Fibroblast of lung (primary cell): ENCODE results near the gene CTNNA2. TPM values are rescaled to one million over a fixed set of nuclear protein-coding genes. Genes with fewer than 3 reads are reported as not detected.

Source experiments
- DNase-seq, 2 donors: peaks; one replicate each; pipeline versions ENCODE4 v3.0.0 to v3.0.0-alpha.2; 2010; ENCODE audit warnings: low read depth in 2 of 2
- H2AFZ ChIP-seq: 2 replicates; pipeline ENCODE4 v1.5.1; 2012; ENCODE audit warnings: low read length, control low read depth, inconsistent platforms
- H3K27ac ChIP-seq: 2 replicates; pipeline ENCODE4 v1.5.1; 2011; ENCODE audit warnings: low read length, control low read depth; ENCODE audit not compliant: insufficient read depth
- H3K27me3 ChIP-seq: 2 replicates; pipeline ENCODE4 v1.5.1; 2011; ENCODE audit warnings: mild to moderate bottlenecking, low read length; ENCODE audit not compliant: control insufficient read depth, insufficient read depth
- H3K36me3 ChIP-seq: 2 replicates; pipeline ENCODE4 v1.5.1; 2011; ENCODE audit warnings: low read length; ENCODE audit not compliant: control insufficient read depth, insufficient read depth
- H3K4me1 ChIP-seq: 2 replicates; pipeline ENCODE4 v1.5.1; 2011; ENCODE audit warnings: low read length; ENCODE audit not compliant: control insufficient read depth, insufficient read depth; ENCODE audit errors: extremely low read depth
- H3K4me2 ChIP-seq: 2 replicates; pipeline ENCODE4 v1.5.1; 2011; ENCODE audit warnings: low read length, control low read depth; ENCODE audit not compliant: insufficient read depth; ENCODE audit errors: extremely low read depth
- H3K4me3 ChIP-seq, 4 experiments: fragments of 200-600 bp in 1 of 4; sonication (generic) in 1 of 4; replicated peaks in 1 of 4; 2 replicates each; pipeline ENCODE4 v1.5.1; 2011 to 2016; ENCODE audit warnings: low read length in 4 of 4, low read depth in 3 of 4, mild to moderate bottlenecking in 3 of 4, control low read depth in 2 of 4, inconsistent platforms in 1 of 4, mixed read lengths in 1 of 4; ENCODE audit not compliant: insufficient read depth in 1 of 4; ENCODE audit errors: control extremely low read depth in 1 of 4
- H3K79me2 ChIP-seq: 2 replicates; pipeline ENCODE4 v1.5.1; 2012; ENCODE audit warnings: mild to moderate bottlenecking, low read length, inconsistent platforms; ENCODE audit not compliant: control insufficient read depth, insufficient read depth
- H3K9ac ChIP-seq: 2 replicates; pipeline ENCODE4 v1.5.1; 2011; ENCODE audit warnings: mild to moderate bottlenecking, low read length, control low read depth; ENCODE audit not compliant: insufficient read depth
- H3K9me3 ChIP-seq: 2 replicates; pipeline ENCODE4 v1.5.1; 2012; ENCODE audit warnings: low read depth, low read length; ENCODE audit not compliant: control insufficient read depth, insufficient read depth
- H4K20me1 ChIP-seq: 2 replicates; pipeline ENCODE4 v1.5.1; 2011; ENCODE audit warnings: low read length; ENCODE audit not compliant: control insufficient read depth, insufficient read depth; ENCODE audit errors: extremely low read depth
- EZH2 ChIP-seq: IDR thresholded peaks from 2 replicates; pipeline ENCODE4 v1.5.1; 2012; ENCODE audit warnings: low read length, control low read depth, mild to moderate bottlenecking; ENCODE audit errors: missing control alignments
- polyA plus RNA-seq, 2 donors: library from polyadenylated mRNA; depleted of rRNA in 1 of 2; stranded (reverse) in 1 of 2; unstranded in 1 of 2; fragments of >200 nt; gene quantifications; 2 replicates each; pipeline ENCODE4 v1.2.1, GENCODE V29; 2011 to 2012; ENCODE audit warnings: missing spikeins in 1 of 2
- total RNA-seq: library from RNA; depleted of rRNA; stranded (reverse); fragments of >200 nt; gene quantifications from 2 replicates; pipeline ENCODE4 v1.2.1, GENCODE V29; 2014
- TF ChIP-seq, protein P1 (sequence below), 2 donors: IDR thresholded peaks in 1 of 2; conservative IDR thresholded peaks in 1 of 2; 1 replicate in 1 of 2; 2 replicates in 1 of 2; pipeline ENCODE4 v1.5.1; 2011 to 2012; ENCODE audit warnings: low read length in 2 of 2, control low read depth in 1 of 2, inconsistent platforms in 1 of 2, low read depth in 1 of 2, mild to moderate bottlenecking in 1 of 2

The CTNNA2 gene
- total and polyA plus RNA-seq, 2 donors (not counting 1 experiment from before 2014, with no cell fraction given) = not detected

DNA sequence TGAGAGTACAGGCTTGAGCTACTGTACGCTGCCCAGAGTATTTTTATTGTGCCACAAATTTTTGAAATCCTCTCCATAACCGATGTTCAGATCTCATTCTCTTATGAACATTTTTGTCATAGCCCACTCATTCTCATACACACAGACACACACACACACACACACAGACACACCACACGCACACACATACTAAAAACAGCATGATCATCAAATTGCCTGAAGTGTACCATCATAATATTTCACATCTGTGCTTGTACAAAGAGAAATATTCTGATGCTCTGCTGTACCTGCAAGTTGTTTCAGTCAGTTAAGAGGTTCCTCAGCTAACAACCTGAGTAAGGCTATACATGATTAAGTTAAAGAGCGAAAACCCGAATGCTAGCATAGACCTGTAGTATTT lies 696.6 kb downstream of the CTNNA2 start:
- no peaks in the 10 kb centered on the region for H3K36me3 ChIP-seq
- H2AFZ ChIP-seq = no peak overlapping the region
- H3K4me2 ChIP-seq = no peak overlapping the region
- H4K20me1 ChIP-seq = no peaks in the 10 kb centered on the region
- no peaks in the 10 kb centered on the region for H3K79me2 ChIP-seq
- no peak overlapping the region for H3K27ac ChIP-seq
- no peak overlapping the region for H3K9ac ChIP-seq
- H3K27me3 ChIP-seq = no peaks in the 10 kb centered on the region
- no peak for TF ChIP-seq EZH2
- TF ChIP-seq, protein P1, sequence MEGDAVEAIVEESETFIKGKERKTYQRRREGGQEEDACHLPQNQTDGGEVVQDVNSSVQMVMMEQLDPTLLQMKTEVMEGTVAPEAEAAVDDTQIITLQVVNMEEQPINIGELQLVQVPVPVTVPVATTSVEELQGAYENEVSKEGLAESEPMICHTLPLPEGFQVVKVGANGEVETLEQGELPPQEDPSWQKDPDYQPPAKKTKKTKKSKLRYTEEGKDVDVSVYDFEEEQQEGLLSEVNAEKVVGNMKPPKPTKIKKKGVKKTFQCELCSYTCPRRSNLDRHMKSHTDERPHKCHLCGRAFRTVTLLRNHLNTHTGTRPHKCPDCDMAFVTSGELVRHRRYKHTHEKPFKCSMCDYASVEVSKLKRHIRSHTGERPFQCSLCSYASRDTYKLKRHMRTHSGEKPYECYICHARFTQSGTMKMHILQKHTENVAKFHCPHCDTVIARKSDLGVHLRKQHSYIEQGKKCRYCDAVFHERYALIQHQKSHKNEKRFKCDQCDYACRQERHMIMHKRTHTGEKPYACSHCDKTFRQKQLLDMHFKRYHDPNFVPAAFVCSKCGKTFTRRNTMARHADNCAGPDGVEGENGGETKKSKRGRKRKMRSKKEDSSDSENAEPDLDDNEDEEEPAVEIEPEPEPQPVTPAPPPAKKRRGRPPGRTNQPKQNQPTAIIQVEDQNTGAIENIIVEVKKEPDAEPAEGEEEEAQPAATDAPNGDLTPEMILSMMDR (conservative IDR thresholded peaks at IDR 0.05 in 1 of 2, IDR thresholded peaks at IDR 0.05 in 1 of 2; ENCODE audit: low read depth in 1 of 2, low read length in 2 of 2) = no peak
- DNase-seq = no peak
- H3K4me3 ChIP-seq = no peak overlapping the region
- no peaks in the 10 kb centered on the region for H3K4me1 ChIP-seq
- no peaks in the 10 kb centered on the region for H3K9me3 ChIP-seq

DNA sequence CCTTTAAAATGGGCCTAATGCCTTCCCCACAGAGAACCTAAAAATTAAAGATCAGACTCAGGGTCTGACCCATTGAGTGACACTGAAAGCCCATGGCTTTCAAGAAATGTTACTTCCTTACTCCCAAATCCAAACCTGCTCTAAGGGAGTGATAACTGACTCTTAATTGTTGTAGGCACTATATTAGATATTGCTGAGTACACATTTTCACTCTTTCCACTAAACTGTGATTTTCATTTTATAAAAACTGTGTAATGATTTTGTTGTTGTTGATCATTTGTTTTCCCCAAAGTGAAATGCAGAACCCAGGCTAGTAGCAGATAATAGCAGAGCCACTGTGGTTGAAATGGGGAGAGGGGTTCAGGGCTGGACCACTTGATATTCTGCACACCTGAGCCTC lies 704.6 kb downstream of the CTNNA2 start:
- Histone ChIP-seq H3K36me3 (no peaks in the 10 kb centered on the region), H3K9ac (no peak overlapping the region), H2AFZ (no peak overlapping the region), H3K27ac (no peak overlapping the region), H3K4me2 (no peak overlapping the region), H3K4me1 (no peaks in the 10 kb centered on the region), H4K20me1 (no peaks in the 10 kb centered on the region), H3K9me3 (no peaks in the 10 kb centered on the region), H3K79me2 (no peaks in the 10 kb centered on the region), H3K27me3 (no peaks in the 10 kb centered on the region), H3K4me3 (no peak overlapping the region)
- TF ChIP-seq, protein P1 (conservative IDR thresholded peaks at IDR 0.05 in 1 of 2, IDR thresholded peaks at IDR 0.05 in 1 of 2; ENCODE audit: low read depth in 1 of 2, low read length in 2 of 2) = no peak
- TF ChIP-seq EZH2 = no peak
- DNase-seq = no peak

DNA sequence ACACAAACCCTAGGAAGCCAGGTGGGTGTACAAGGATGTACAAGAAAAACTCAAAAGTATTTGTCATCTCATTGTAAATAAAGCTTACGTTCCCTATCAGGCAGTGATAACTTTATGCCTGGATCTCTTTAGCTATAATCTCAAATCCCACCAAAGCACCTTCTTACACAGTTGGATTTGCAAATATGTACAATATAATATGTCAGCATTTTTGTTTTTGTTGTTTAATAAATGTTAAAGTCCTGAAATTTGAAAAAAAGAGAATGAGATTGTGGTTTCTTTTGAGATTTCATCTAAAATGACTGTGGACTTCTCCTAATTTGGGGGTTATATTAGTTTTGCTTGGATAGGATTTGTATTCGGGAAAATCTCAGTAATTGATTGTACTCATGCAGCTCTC lies 709.8 kb downstream of the CTNNA2 start:
- H3K9ac ChIP-seq = no peak overlapping the region
- H3K36me3 ChIP-seq = no peaks in the 10 kb centered on the region
- H3K27ac ChIP-seq = no peak overlapping the region
- DNase-seq = no peak
- H2AFZ ChIP-seq = no peak overlapping the region
- H4K20me1 ChIP-seq = no peaks in the 10 kb centered on the region
- H3K9me3 ChIP-seq = no peaks in the 10 kb centered on the region
- H3K79me2 ChIP-seq = no peaks in the 10 kb centered on the region
- no peak overlapping the region for H3K4me2 ChIP-seq
- H3K27me3 ChIP-seq = no peaks in the 10 kb centered on the region
- TF ChIP-seq, protein P1 (conservative IDR thresholded peaks at IDR 0.05 in 1 of 2, IDR thresholded peaks at IDR 0.05 in 1 of 2; ENCODE audit: low read depth in 1 of 2, low read length in 2 of 2) = no peak
- no peak for TF ChIP-seq EZH2
- H3K4me3 ChIP-seq = no peak overlapping the region
- H3K4me1 ChIP-seq = no peaks in the 10 kb centered on the region
